K562 (cell line): ENCODE results near the gene ZNRD2. TPM values are rescaled to one million over a fixed set of nuclear protein-coding genes. Genes with fewer than 3 reads are reported as not detected.

Source experiments
- CXXC5 ChIP-seq: fragments of 250-450 bp; sonication (Bioruptor Pico); IDR thresholded peaks from 2 replicates; pipeline ENCODE4 v1.8.0; 2022; ENCODE audit warnings: inconsistent platforms, mild to moderate bottlenecking, moderate library complexity
- EGR1 ChIP-seq: fragments of 450-650 bp; conservative IDR thresholded peaks from 2 replicates; pipeline ENCODE4 v1.6.1; 2017; ENCODE audit warnings: mild to moderate bottlenecking
- FOSL1 ChIP-seq: fragments of 200-800 bp; sonication (Bioruptor generic); conservative IDR thresholded peaks from 2 replicates; pipeline ENCODE4 v1.6.1; 2016; ENCODE audit warnings: missing genetic modification characterization, missing compliant biosample characterization
- FOXK2 ChIP-seq, 2 experiments: fragments of 450-650 bp; IDR thresholded peaks in 1 of 2; conservative IDR thresholded peaks in 1 of 2; 2 replicates each; pipeline ENCODE4 v1.6.1; 2016; ENCODE audit warnings: low read depth in 2 of 2, mild to moderate bottlenecking in 1 of 2
- FUS ChIP-seq: fragments of 200-400 bp; formaldehyde crosslinking; optimal IDR thresholded peaks from 2 replicates; pipeline ENCODE3; 2017; ENCODE audit warnings: low read depth, low read length
- HMG20B ChIP-seq: fragments of 250-450 bp; sonication (Bioruptor Pico); IDR thresholded peaks from 2 replicates; pipeline ENCODE4 v1.5.0; 2021; ENCODE audit warnings: mild to moderate bottlenecking
- KHSRP ChIP-seq: fragments of 450-650 bp; IDR thresholded peaks from 2 replicates; pipeline ENCODE4 v1.6.1; 2017
- MBD2 ChIP-seq: sonication (generic); IDR thresholded peaks from 2 replicates; pipeline ENCODE4 v1.6.1; 2016; ENCODE audit warnings: low read depth, borderline replicate concordance
- MCM3 ChIP-seq: fragments of 450-650 bp; IDR thresholded peaks from 2 replicates; pipeline ENCODE4 v1.6.1; 2016
- MIER1 ChIP-seq: fragments of 450-650 bp; IDR thresholded peaks from 2 replicates; pipeline ENCODE4 v1.6.1; 2016; ENCODE audit warnings: antibody characterized with exemption, mild to moderate bottlenecking, low read depth
- NFIX ChIP-seq: fragments of 250-450 bp; sonication (Bioruptor Pico); IDR thresholded peaks from 2 replicates; pipeline ENCODE4 v1.4.0; 2020; ENCODE audit warnings: low read depth, mild to moderate bottlenecking, moderate library complexity
- NR3C1 ChIP-seq: sonication (generic); formaldehyde crosslinking; IDR thresholded peaks from 2 replicates; pipeline ENCODE4 v1.8.1; 2022; ENCODE audit warnings: missing genetic modification reagents
- PTRF ChIP-seq: fragments of 450-650 bp; IDR thresholded peaks from 2 replicates; pipeline ENCODE4 v1.6.1; 2016; ENCODE audit warnings: mild to moderate bottlenecking, missing genetic modification characterization, missing compliant biosample characterization
- PURB ChIP-seq: sonication (generic); formaldehyde crosslinking; IDR thresholded peaks from 2 replicates; pipeline ENCODE4 v1.9.0; 2021; ENCODE audit warnings: low read depth, mild to moderate bottlenecking, missing genetic modification reagents
- RAD21 ChIP-seq, 2 experiments: fragments of 250-450 bp in 1 of 2; fragments of 450-650 bp in 1 of 2; sonication (Bioruptor Pico) in 1 of 2; formaldehyde crosslinking in 1 of 2; IDR thresholded peaks in 1 of 2; conservative IDR thresholded peaks in 1 of 2; 2 replicates each; pipeline versions ENCODE4 v1.4.0 to v1.8.0; 2020 to 2022; ENCODE audit warnings: mild to moderate bottlenecking in 2 of 2, moderate library complexity in 1 of 2
- SAFB ChIP-seq: fragments of 200-400 bp; formaldehyde crosslinking; IDR thresholded peaks from 2 replicates; pipeline ENCODE4 v1.6.1; 2017; ENCODE audit warnings: low read depth, low read length, borderline replicate concordance
- SMAD4 ChIP-seq: fragments of 250-450 bp; sonication (Bioruptor Pico); conservative IDR thresholded peaks from 2 replicates; pipeline ENCODE4 v1.8.0; 2021; ENCODE audit warnings: inconsistent platforms, mild to moderate bottlenecking, moderate library complexity
- SNIP1 ChIP-seq: fragments of 450-650 bp; IDR thresholded peaks from 2 replicates; pipeline ENCODE4 v1.7.1; 2017; ENCODE audit warnings: low read depth, mild to moderate bottlenecking
- SUPT5H ChIP-seq: fragments of 450-650 bp; IDR thresholded peaks from 2 replicates; pipeline ENCODE4 v1.6.1; 2016
- TBP ChIP-seq: optimal IDR thresholded peaks from 2 replicates; pipeline ENCODE3; 2011; ENCODE audit warnings: low read depth, low read length, improper control_type of control experiment
- XRCC3 ChIP-seq: fragments of 450-650 bp; IDR thresholded peaks from 2 replicates; pipeline ENCODE4 v1.6.1; 2017; ENCODE audit warnings: mild to moderate bottlenecking, moderate library complexity
- ZNF707 ChIP-seq: fragments of 250-450 bp; sonication (Bioruptor Pico); conservative IDR thresholded peaks from 2 replicates; pipeline ENCODE4 v1.8.0; 2022; ENCODE audit warnings: inconsistent platforms, mild to moderate bottlenecking, moderate library complexity
- ZNF717 ChIP-seq: fragments of 250-450 bp; sonication (Bioruptor Pico); IDR thresholded peaks from 2 replicates; pipeline ENCODE4 v1.5.0; 2021
- ZNF76 ChIP-seq: fragments of 250-450 bp; sonication (Bioruptor Pico); IDR thresholded peaks from 2 replicates; pipeline ENCODE4 v1.4.0; 2020; ENCODE audit warnings: mild to moderate bottlenecking, moderate library complexity, borderline replicate concordance
- ZNF778 ChIP-seq: fragments of 450-650 bp; formaldehyde crosslinking; IDR thresholded peaks from 2 replicates; pipeline ENCODE4 v1.4.0; 2020; ENCODE audit warnings: mild to moderate bottlenecking, moderate library complexity
- ZNF79 ChIP-seq: fragments of 250-450 bp; sonication (Bioruptor Pico); IDR thresholded peaks from 2 replicates; pipeline ENCODE4 v1.4.0; 2020; ENCODE audit warnings: low read depth, mild to moderate bottlenecking, moderate library complexity
- polyA plus RNA-seq, 8 experiments: library from polyadenylated mRNA; depleted of rRNA in 4 of 8; stranded (reverse) in 5 of 8; unstranded in 3 of 8; fragments of >200 nt; fragmentation: Nextera tagmentation in 2 of 8; fragmentation: Illumina TruSeq in 1 of 8; extraction: Ambion mirVana in 2 of 8; extraction: Trizol in 1 of 8; gene quantifications; 2 replicates each; pipeline versions ENCODE4 v1.2.1 to v1.2.3, GENCODE V29; 2011 to 2014; ENCODE audit warnings: inconsistent platforms in 1 of 8, missing spikeins in 1 of 8
- total RNA-seq, 7 experiments: library from RNA; depleted of rRNA in 6 of 7; stranded (reverse); fragments of >200 nt in 6 of 7; fragmentation: Illumina TruSeq in 2 of 7; extraction: Trizol in 2 of 7; gene quantifications; 2 replicates each; pipeline versions ENCODE4 v1.2.1 to v1.2.3, GENCODE V29; 2011 to 2021; ENCODE audit warnings: low replicate concordance in 1 of 7
- TF ChIP-seq, protein P1 (sequence below): conservative IDR thresholded peaks from 2 replicates; pipeline ENCODE4 v1.6.1; 2011; ENCODE audit warnings: low read depth, mild to moderate bottlenecking, low read length; ENCODE audit not compliant: control insufficient read depth
- TF ChIP-seq, protein P2 (sequence below): fragments of 450-650 bp; IDR thresholded peaks from 2 replicates; pipeline ENCODE4 v1.6.1; 2016; ENCODE audit warnings: mild to moderate bottlenecking
- TF ChIP-seq, protein P3 (sequence below): fragments of 250-450 bp; sonication (Bioruptor Pico); IDR thresholded peaks from 2 replicates; pipeline ENCODE4 v1.8.0; 2022; ENCODE audit warnings: moderate library complexity, mild to moderate bottlenecking, inconsistent platforms

The ZNRD2 gene
- total and polyA plus RNA-seq, 9 of the 15 experiments (the other 6 are each of a cell fraction or from before 2014, with no cell fraction given) = 13.4 to 129 (median 60.4) TPM

DNA sequence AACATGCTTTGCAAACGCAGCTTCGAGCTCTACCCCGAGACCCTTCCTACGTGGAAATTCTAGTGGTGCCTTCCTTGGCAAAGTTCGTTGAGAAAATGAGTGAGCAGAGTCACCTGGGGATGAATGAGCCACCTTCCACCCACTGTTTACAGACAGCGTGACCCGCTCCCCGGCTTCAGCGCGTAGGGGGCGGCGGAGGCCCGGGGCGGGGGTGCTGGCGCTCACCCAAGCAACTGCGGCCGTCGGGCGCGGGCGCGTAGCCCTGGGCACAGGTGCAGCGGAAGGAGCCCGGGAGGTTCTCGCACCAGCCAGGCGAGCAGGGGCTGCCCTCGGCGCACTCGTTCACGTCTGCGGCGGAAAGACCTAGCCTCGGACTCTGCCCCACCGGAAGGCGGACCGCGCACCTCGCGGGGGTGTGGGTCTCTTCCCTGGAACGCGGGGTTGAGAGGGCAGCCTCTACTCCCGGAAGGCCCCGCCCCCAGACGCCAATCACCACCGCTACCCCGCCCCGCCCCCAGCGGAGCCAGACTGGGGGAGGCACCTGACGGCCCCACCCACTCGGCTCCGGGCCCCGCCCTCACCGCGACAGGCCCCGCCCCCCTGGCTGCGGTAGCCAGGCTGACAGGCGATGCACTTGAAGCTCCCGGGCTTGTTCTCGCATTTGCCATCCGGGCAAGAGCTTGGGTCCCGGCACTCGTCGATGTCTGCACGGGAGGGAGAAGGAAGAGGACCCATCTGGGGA, 23.9 kb upstream of the ZNRD2 start (continued):
- no peak for TF ChIP-seq NR3C1
- TF ChIP-seq ZNF79 (CRISPR knock-in tag) = no peak
- TF ChIP-seq FOXK2 (conservative IDR thresholded peaks at IDR 0.05 in 1 of 2, IDR thresholded peaks at IDR 0.05 in 1 of 2; ENCODE audit: low read depth in 2 of 2) = no peak
- TF ChIP-seq, protein P1, sequence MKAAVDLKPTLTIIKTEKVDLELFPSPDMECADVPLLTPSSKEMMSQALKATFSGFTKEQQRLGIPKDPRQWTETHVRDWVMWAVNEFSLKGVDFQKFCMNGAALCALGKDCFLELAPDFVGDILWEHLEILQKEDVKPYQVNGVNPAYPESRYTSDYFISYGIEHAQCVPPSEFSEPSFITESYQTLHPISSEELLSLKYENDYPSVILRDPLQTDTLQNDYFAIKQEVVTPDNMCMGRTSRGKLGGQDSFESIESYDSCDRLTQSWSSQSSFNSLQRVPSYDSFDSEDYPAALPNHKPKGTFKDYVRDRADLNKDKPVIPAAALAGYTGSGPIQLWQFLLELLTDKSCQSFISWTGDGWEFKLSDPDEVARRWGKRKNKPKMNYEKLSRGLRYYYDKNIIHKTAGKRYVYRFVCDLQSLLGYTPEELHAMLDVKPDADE = no peak
- TF ChIP-seq, protein P2, sequence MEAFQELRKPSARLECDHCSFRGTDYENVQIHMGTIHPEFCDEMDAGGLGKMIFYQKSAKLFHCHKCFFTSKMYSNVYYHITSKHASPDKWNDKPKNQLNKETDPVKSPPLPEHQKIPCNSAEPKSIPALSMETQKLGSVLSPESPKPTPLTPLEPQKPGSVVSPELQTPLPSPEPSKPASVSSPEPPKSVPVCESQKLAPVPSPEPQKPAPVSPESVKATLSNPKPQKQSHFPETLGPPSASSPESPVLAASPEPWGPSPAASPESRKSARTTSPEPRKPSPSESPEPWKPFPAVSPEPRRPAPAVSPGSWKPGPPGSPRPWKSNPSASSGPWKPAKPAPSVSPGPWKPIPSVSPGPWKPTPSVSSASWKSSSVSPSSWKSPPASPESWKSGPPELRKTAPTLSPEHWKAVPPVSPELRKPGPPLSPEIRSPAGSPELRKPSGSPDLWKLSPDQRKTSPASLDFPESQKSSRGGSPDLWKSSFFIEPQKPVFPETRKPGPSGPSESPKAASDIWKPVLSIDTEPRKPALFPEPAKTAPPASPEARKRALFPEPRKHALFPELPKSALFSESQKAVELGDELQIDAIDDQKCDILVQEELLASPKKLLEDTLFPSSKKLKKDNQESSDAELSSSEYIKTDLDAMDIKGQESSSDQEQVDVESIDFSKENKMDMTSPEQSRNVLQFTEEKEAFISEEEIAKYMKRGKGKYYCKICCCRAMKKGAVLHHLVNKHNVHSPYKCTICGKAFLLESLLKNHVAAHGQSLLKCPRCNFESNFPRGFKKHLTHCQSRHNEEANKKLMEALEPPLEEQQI = no peak
- TF ChIP-seq CXXC5 = peak; percentile 82
- no peak for TF ChIP-seq PTRF (tag)
- no peak for TF ChIP-seq FOSL1 (tag)
- TF ChIP-seq SNIP1 = no peak
- peak; percentile 56; the same call in 1 of the 2 replicates for TF ChIP-seq SMAD4
- TF ChIP-seq ZNF778 (CRISPR knock-in tag) = no peak
- peak; percentile 19 for TF ChIP-seq TBP
- no peak for TF ChIP-seq KHSRP
- no peak for TF ChIP-seq SAFB
- no peak for TF ChIP-seq ZNF707
- no peak for TF ChIP-seq RAD21 (CRISPR knock-in tag; conservative IDR thresholded peaks at IDR 0.05 in 1 of 2, IDR thresholded peaks at IDR 0.05 in 1 of 2)
- 0 out of 2 replicates have a peak, but pooled peaks have one; percentile 21 for TF ChIP-seq ZNF76 (CRISPR knock-in tag)
- TF ChIP-seq ZNF717 (CRISPR knock-in tag) = no peak
- TF ChIP-seq SUPT5H = peak; percentile 46
- no peak for TF ChIP-seq HMG20B (CRISPR knock-in tag)
- no peak for TF ChIP-seq XRCC3
- TF ChIP-seq, protein P3, sequence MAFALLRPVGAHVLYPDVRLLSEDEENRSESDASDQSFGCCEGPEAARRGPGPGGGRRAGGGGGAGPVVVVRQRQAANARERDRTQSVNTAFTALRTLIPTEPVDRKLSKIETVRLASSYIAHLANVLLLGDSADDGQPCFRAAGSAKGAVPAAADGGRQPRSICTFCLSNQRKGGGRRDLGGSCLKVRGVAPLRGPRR (CRISPR knock-in tag) = no peak; the same call in 1 of the 2 replicates
- no peak for TF ChIP-seq NFIX (CRISPR knock-in tag)
- peak; percentile 86 for TF ChIP-seq EGR1
- no peak for TF ChIP-seq MIER1
- no peak for TF ChIP-seq MCM3
- TF ChIP-seq MBD2 = no peak
- TF ChIP-seq FUS = no peak
- no peak for TF ChIP-seq PURB (CRISPR knock-in tag)
